Left cardiac atrium (tissue), 4 donors: ENCODE measurements around the gene SLC20A1. TPM values are rescaled to one million over a fixed set of nuclear protein-coding genes. Genes with fewer than 3 reads are reported as not detected.
A peak's percentile ranks its signal among the peaks of the same experiment; 100 is the strongest.

Experiments used
- ATAC-seq, 2 donors: fragments of 200-7000 bp; cut with Tn5 transposase; one replicate each; pipeline ENCODE4 v1.9.1; 2020; ENCODE audit warnings: mild to moderate bottlenecking in 2 of 2, moderate library complexity in 2 of 2
- DNase-seq: peaks from one replicate; pipeline ENCODE4 v3.0.0-alpha.2; 2020
- intact Hi-C, 2 donors: fragments of 100-400 bp; cut with DNase I; formaldehyde crosslinking; loops; one replicate each; pipeline versions ENCODE4 v1.14.1 to v1.15.1; 2022 to 2023
- total RNA-seq, 2 donors: library from RNA; stranded (reverse); fragmentation: NEBNext Ultra II Directional; extraction: Animal tissue kit (Norgen Biotek cat#: 25700); gene quantifications; one replicate each; pipeline ENCODE4 v1.2.1, GENCODE V29; 2021
- donor health status: DM: no; HTN: yes; CAD: no.
- donor health status: DM: no; HTN: yes; CAD: no; lungs with severe emphysema.
- donor health status: DM: yes; HTN: yes; CAD: no.
- donor health status: Dilated cardiomyopathy.

The SLC20A1 gene
- total RNA-seq, 2 donors from 2014 or later: 15.1 to 38.1 TPM

DNA sequence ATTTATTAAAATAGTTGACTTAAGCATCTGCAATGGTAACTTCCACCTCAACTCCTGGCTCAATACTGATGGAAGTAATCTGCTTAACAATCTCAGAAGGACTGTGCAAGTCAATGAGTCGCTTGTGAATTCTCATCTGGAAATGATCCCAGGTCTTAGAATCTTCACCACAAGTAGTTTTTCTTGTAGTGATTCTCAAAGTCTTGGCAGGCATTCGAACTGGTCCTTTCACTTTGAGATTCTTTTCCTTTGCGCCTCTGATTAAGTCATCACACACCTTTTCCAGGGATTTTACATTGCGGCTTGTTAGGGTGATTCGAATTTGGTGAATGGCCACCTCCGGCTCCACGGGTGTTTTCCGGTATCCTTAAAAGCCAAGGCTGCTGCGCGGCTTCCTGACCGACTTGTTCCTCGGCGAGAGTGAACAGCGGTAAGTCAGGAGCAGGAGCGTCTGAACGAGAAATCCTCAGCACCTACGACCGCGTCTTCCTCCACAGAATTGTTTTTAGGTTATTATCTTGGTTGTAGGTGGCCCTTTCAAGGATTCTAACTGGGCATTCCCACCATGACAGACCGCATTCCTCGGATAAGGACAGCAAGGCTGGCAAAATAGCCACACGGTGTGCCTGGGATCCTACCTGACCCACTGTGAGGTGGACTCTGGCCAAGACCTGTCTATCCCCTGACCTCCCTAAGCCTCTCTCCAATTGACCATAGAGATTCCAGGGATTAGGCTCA lies 23.8 kb upstream of the SLC20A1 start:
- no peak for DNase-seq
- intact Hi-C loops: loop anchor here in 1 of 2 donors (10.0 kb wide), 1 partner anchor 73 kb away; no protein-coding TSS in a partner anchor
- no peak for ATAC-seq

DNA sequence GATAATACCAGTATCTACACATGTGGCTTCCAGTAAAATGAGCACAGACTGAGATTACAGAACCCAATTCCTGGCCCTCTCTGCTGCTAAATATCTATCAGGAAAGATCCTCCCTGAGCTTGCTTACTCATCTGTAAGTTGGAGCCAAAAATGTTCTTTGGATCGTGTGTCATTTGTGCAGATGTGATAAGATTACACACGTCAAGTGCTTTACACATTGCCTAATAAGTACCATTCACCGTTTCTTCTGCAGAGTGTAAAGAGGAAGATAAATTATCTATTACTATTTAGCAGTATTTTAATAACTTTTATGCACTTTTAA lies 23.2 kb upstream of the SLC20A1 start:
- peak in 1 of 2 donors; percentile 31 for ATAC-seq
- intact Hi-C loops: loop anchor here in 1 of 2 donors (10.0 kb wide), 1 partner anchor 72 kb away; no protein-coding TSS in a partner anchor
- DNase-seq: no peak

DNA sequence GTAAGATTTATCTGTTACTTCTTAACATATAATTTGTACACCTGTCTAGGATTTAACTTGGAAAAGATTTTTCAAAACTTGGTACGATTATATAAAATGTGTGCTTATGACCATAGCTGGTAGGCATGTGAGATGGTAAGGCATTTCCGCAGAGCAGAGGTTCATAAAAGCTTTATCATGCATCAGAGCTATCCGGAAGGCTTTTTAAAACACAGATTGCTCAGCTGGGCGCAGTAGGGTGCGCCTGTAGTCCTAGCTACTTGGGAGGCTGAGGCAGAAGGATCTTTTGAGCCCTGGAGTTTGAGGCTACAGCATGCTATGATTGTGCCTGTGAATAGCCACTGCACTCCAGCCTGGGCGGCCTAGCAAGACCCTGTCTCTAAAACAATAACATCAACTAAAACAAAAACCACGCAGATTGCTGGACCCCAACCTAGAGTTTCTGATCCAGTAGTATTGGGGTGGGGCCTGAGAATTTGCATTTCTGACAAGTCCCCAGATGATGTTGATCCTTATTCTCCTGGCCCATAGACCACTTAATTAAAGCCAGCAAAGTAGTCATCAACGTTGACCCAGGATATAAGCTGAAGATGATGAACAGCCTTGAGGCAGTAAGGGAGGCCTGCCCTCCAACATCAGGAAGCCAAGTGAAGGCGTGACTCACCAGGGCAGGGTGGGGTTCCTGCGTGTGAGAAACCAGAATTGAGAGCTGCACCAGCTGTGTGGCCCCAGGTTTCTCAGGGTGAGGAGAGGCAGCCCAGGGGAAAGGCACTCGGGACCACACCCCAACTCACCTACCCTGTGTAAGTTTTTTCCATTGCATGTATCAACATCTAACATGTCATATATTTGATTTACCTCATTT lies 21.6 kb upstream of the SLC20A1 start:
- intact Hi-C loops: loop anchor here (2.0 to 10.0 kb wide), 2 partner anchors 67 to 71 kb away; no protein-coding TSS in a partner anchor
- ATAC-seq: peak in 1 of 2 donors; percentile 62
- DNase-seq: peak; percentile 72

DNA sequence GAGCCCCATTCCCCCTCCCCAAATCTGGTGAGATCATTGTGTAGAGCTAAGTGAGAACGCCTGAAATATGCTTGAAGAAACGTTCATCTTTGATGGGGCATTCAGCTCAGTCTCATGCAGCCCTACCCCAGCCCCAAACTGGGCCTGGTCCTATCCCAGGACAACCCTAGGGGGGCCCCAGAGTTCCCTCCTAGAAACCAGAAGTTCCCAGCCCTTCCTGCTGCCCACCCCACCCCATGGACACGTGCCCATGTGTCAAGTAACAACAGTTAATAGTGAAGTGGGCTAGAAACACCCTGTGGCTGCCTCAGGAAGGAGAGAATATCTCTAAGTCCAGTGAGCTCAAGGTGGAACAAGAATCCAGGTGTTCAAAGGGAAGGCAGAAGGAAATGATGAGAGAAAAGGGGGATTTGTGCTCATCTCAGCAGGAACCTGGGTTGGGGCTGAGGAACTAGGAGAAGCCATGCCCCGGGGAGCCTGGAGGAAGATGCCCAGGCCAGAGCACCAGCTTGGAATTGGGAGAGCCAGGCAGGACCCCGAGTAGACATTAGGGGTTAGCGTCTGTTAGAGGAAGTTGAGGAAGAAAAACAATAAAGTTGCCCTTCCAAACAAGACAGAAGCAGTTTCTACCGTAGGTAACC lies 20.1 kb upstream of the SLC20A1 start:
- no peak for ATAC-seq
- DNase-seq: no peak
- intact Hi-C loops: loop anchor here (2.0 to 10.0 kb wide), 3 partner anchors 65 to 101 kb away; no protein-coding TSS in a partner anchor

DNA sequence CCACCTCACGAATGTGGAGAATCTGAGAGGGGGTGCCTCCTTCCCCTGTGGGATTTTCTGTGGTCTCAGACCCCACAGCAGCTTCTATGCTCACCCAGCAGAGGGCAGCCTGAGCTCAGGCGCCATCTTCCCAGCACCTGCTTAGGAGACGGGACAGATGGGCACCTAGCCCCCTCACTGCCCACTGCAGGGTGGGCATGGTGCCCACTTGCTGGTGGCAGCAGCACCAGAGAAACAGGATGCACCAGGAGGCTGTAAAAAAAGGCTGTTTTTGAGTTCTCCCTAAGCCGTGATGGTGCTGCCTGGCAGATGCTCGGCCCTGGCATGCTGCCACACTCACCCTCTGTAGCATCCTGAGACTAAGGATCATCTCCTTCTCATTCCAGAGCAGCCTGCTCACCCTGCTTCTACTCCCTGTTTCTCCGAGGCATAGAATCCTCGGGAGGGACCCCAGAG lies 19.1 kb upstream of the SLC20A1 start:
- ATAC-seq: peak; percentile 65 to 76
- intact Hi-C loops: loop anchor here (1.0 to 10.0 kb wide), 3 partner anchors 68 to 100 kb away; no protein-coding TSS in a partner anchor

DNA sequence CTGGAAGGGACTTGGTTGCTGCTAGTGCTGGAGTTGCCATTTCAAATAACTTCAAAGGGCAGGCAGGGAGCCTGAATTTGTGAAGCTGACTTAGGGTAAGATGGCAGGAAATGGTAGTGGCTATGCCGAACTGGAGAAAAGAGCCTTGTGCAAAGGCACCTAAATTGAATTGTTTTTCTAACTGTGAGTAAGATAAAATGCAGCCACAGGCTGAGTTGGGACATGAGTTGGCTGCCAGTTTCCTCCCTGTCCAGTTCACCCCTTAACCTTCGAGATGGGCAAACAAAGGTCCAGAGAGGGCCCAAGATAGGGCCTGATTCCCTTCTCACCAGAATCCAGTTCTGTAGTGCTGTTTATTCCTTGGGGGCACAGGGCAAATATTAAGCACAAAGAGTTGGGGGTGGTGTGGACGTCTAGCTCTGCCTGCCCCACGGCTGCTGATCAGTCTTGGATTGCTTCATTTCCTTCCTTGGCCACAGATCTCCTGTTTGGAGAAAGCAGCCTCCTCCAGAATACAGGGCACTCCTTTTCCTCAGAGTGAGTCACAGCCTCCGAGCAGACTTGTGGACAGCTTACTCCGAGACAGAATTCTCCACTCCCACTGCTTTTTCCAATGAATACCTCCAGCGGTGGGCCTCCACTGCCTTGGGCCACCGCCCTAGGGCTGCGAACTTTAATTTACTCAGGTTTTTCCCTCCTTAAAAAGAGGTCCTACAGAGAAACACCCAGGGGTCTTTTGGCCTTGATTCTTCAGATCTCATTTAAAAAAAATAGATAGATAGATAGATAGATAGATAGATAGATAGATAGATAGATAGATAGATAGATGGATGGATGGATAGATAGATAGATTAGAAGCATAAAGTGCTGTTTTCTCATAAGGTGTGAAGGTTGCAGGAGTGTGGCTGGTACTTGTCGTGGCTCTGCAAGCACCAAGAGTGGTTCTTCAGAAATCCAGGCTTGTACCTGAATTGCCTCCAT lies 18.4 kb upstream of the SLC20A1 start:
- intact Hi-C loops: loop anchor here (1.0 to 10.0 kb wide), 3 partner anchors 67 to 99 kb away; no protein-coding TSS in a partner anchor
- ATAC-seq (peak; percentile 87 to 91), DNase-seq (peak; percentile 80)

More for the DNA sequence above, 19.1 kb upstream of the SLC20A1 start:
- peak; percentile 72 for DNase-seq

DNA sequence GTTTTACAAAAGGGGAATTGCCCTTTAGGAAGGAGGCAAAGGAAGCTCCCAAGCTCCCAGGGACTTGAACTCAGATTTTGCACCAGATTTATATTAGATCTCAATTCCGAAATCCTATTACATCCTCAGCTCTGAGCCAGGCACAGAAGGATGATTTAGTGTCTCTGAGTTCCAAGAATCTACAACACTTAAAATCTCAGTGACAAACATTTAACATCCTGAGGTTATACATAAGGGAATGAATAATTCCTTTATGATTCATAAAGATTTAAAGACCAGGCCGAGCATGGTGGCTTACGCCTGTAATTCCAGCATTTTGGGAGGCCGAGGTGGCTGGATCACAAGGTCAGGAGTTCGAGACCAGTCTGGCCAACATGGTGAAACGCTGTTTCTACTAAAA lies 16.5 kb upstream of the SLC20A1 start:
- DNase-seq: no peak
- intact Hi-C loops: loop anchor here in 1 of 2 donors (10.0 kb wide), 1 partner anchor 66 kb away; no protein-coding TSS in a partner anchor

DNA sequence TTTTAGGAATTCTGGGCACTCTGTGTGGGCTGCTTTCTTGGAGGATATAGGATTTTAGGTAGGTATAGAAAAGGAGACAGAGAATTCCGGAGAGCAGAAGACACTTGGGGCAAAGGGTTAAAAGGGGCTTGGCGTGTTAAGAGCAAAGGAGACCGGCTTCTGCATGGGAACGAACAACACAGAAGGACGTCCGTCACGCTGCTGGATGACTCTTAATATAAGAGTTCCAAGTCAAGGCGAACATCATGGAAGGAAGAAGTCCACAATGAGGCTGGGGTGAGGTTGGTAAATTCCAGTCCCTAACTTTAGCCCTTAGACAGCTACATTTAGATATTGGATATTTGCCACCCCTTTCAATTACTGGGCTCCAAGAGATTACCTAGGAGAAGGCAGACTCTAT lies 15.9 kb upstream of the SLC20A1 start:
- intact Hi-C loops: loop anchor here in 1 of 2 donors (10.0 kb wide), 1 partner anchor 65 kb away; no protein-coding TSS in a partner anchor
- ATAC-seq: no peak
- DNase-seq: no peak

More for the DNA sequence above, 16.5 kb upstream of the SLC20A1 start:
- ATAC-seq: no peak

DNA sequence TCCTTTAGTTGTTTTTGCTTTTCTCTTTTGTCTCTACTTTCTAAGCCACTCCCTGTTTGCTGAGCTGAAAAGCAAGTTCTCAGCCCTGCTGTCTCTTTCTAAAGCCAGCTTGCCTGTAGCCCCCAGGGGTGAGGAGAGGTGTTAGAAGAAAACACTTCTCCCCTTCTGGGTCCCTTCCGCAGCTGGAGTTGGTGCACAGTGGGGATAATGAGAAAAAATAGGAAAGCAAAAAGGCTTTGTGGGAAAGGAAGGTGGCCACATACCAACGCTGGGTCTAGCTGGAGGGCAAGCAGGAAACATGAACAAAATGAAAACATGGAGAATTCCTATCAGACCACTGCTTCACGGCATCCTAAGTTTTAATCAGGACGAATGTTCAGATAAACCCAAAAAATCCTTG lies 15.5 kb upstream of the SLC20A1 start:
- no peak for ATAC-seq

DNA sequence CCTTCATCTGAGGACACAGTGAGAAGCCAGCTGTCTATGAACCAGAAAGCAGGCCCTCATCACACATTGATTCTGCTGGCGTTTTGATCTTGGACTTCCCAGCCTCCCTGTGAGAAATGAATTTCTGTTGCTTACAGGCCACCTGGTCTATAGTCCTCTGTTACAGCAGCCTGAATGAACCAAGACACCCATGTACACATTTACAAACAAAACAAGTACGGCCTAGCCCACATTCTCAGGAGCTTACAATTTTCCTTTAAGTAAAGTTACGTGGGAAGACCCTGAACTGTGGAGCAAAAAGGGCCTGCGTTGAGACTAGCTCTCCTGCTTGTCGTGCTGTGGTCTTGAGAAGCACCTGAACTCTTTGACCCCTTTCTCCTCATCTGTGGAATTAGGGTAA lies 12.0 kb upstream of the SLC20A1 start:
- ATAC-seq: no peak
- intact Hi-C loops: no loop called here
- DNase-seq: no peak

More for the DNA sequence above, 15.5 kb upstream of the SLC20A1 start:
- DNase-seq: no peak
- intact Hi-C loops: no loop called here

DNA sequence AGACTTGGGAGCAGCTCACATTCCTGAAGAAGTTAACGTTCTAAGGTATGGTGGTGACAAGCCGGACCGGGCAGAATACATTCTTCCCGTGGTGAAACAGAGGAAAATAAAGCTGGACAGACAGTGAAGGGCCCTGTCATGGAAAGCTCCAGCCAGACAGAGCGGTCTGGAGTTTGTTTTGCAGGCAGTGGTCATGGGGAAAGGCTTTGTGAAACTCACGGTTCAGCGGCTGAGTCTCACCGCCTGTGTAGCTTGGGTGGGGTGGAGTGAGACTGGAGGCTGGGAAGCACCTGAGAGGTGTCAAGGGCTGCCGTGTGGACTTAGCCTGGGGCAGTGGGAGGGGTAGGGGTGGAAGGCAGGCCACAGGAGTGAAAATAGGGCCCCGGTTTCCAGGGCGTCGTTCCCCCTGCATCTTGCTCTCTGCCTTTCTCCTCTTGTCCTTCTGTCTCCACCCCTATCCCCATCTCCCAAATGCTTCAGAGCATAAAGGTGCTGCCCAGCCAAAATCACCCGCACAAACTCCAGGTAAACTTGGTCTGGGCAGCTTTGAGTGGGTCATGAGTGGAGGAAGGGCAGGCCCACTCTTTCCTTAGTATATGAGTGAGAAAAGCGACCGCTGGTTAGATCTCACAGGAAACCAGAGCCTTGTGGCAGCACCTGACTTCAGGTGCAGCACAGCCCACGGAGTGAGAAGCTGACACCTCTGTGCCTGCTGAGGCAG lies 11.4 kb upstream of the SLC20A1 start:
- DNase-seq (no peak), ATAC-seq (peak in 1 of 2 donors; percentile 23)
- intact Hi-C loops: no loop called here

DNA sequence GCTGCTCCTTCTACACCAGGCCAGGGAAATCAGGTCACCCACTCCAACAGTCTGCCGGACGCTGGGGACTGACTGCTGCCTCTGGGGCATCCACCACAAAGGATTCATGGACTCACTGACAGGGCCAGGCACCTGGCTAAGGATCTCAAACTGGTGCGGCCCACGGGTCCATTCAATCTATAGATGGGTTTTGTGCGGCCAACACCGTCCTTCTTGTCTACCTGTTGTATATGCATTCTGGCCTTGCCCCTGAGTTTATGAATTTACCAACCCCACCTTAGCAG lies 10.9 kb upstream of the SLC20A1 start:
- no peak for ATAC-seq
- DNase-seq: no peak
- intact Hi-C loops: no loop called here

DNA sequence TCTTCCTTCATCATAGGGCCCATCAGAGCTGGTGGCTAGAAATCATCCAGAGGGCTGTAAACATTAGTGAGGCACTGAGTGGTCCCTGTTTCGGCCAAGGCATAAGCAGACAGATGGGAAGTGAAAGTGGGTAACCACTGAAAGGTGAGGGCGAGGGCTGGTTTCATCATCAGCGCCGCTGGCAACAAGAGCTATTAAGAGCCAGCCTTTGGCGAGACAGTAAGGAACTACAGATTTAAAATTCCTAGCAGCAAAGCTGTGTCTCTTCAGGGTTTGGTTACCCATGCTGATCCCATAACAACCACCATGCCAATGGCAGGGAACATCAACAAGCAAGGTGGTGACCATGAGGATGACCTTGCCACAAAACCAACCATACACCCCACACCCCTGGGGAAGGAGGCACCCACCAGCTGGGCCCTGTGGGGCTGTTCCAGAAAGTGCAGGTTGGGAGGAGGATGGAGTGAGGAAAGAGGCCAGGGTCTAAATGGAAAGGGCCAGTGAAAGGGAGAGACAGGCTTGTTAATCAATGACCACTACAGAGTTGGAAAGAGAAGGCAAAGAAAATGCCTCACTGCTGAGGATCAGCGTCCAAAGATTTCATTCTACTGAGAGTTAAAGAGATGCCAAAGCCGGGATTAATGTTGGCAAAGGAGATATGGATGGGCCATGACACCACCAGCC lies 9.0 kb upstream of the SLC20A1 start:
- ATAC-seq (no peak), DNase-seq (no peak)
- intact Hi-C loops: no loop called here

DNA sequence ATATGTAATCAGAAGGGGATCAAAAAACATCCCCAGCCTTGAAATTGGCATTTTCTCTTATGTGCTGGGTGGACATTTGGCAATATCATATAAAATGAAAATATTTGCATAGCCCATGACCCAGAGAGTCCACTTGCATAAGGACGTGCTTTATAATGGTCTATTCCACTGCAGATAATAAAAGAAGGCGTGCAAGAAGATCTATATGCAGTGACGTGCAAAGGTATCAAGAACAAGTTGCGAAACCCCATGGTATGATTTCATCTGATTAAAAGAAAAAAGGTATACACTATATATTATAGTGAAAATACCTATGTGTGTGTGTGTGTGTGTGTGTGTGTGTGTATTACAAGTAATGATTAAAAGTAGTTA lies 8.5 kb upstream of the SLC20A1 start:
- intact Hi-C loops: no loop called here
- DNase-seq: no peak

DNA sequence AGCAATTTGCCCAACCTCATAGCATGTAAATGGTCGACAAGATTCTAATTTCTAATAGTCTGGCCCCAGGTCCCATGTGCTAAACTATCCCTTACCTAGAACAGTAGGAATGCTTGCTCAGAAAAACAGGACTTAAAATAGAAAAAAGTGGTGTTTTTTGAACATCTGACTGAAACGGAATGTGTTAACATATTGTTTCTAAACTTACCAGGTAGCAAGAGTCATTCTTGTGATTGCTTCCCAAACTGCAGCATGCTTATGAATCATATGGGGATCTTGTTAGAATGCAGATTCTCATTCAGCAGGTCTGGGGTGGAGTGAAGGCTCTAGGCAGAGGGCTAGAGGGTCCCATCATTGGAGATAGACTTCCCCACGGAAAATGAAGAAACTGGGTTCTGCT lies 5.8 kb upstream of the SLC20A1 start:
- ATAC-seq (no peak), DNase-seq (no peak)
- intact Hi-C loops: loop anchor here in 1 of 2 donors (5.0 kb wide), 1 partner anchor 87 kb away; no protein-coding TSS in a partner anchor

More for the DNA sequence above, 8.5 kb upstream of the SLC20A1 start:
- ATAC-seq: no peak

DNA sequence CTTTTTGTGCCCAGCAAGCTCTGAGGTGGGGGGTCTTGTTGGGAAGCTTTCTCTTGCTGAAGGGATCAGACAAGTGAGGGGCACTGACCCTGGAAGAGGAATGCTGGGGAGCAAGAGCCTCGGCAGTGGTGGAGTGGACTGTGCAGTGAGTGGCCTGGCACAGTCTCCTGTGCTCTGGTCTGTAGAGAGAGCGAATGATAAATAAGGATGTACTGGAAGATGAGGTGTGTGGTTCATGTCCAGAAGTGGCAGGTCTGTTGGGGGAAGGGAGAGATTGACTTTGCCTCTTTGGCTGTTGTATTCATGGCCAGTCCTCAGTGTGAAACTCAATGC lies 5.3 kb upstream of the SLC20A1 start:
- no peak for ATAC-seq
- intact Hi-C loops: loop anchor here in 1 of 2 donors (5.0 kb wide), 1 partner anchor 87 kb away; no protein-coding TSS in a partner anchor

More for the DNA sequence above, 5.3 kb upstream of the SLC20A1 start:
- no peak for DNase-seq
